ENCODE data around the gene MSH5. TPM values are rescaled to one million over a fixed set of nuclear protein-coding genes. Genes with fewer than 3 reads are reported as not detected.

MSH5 gene
- total RNA-seq, 1 donor from 2014 or later = 48.2 TPM

DNA sequence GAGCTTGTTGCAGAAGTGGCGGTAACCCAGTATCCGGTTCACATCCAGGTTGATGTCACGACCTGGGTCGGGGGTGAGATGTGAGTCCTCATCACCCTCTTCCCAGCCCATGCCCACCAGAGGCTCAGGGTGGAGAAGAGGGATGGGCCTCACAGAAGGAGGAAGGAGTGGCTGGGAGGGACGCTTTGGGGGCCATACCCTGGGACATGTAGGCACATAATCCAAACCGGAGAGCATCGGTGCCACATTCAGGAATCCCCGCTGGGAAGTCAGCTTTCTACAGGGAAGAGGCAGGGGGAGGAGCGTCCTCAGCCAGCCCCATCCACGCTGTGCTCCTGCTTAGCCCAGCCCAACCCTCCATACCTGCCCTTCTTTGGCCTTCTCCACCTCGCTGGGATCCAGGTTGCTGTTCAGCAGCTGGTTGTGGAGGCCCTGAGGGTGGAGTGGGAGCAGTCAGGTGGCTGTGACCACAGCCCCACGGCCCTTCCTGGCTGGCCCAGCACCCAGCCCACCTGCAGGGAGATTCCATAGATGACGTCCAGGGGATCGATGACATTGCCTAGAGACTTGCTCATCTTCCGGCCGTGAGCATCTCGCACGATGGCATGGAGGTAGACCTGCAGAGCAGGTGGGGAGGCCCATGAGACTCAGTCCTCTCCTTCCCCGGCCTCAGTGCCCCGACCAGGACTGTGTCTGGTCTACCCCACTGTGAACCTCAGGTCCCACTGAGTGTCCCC lies 40.9 kb downstream of the MSH5 start:
- Mint-ChIP-seq H3K36me3 (peaks cover 22% of the 10 kb centered on the region), H3K4me1 (peaks cover 10% of the 10 kb centered on the region), H3K27ac (no peak overlapping the region), H3K9me3 (no peaks in the 10 kb centered on the region), H3K27me3 (ENCODE audit: low read depth) (no peaks in the 10 kb centered on the region), H3K4me3 (no peak overlapping the region)
- no peak for TF ChIP-seq CTCF (IDR thresholded peaks at IDR 0.05; ENCODE audit: unreplicated experiment)
- no peak for DNase-seq (ENCODE audit: low spot score in 2 of 2, unreplicated experiment in 2 of 2)

GRCh38 chr6:31781244-31782125 lies 41.7 kb downstream of the MSH5 start:
- no peak for TF ChIP-seq CTCF (IDR thresholded peaks at IDR 0.05; ENCODE audit: unreplicated experiment)
- Mint-ChIP-seq H3K4me3 (no peak overlapping the region), H3K27ac (no peak overlapping the region), H3K27me3 (ENCODE audit: low read depth) (no peaks in the 10 kb centered on the region), H3K9me3 (no peaks in the 10 kb centered on the region), H3K36me3 (peaks cover 22% of the 10 kb centered on the region), H3K4me1 (peaks cover 5% of the 10 kb centered on the region)
- DNase-seq (ENCODE audit: low spot score in 2 of 2, unreplicated experiment in 2 of 2) = no peak

DNA sequence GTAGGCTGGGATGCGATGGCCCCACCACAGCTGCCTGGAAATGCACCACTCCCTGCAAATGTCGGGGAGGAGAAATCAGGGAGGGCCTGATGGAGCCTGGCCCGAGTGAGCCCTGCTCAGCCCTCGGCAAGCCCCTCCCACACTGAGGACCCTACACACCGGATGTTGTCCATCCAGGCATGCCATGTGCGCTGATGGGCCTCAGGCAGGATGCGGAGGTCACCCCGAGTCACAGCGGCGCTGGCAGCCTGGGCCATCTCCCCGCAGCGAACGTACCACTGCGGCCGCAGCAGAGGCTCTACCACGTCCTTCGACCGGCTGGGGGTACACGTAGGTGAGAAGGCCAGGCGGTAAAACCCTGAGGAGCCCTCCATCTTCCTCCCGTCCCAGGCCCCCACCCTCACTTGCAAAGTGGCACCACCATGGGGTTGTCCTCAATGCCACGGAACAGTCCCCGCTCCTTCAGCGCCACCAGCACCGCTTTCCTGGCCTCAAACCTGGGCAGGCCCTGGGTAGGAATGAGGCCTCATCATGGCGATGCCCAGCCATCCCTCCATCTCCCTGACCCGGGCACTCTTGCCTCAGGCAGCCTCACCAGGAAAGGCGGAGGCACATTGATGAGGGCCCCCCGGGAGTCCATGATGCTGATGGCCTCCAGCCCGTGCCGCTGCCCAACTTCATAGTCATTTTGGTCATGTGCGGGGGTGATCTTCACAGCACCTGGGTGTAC lies 42.5 kb downstream of the MSH5 start:
- H3K4me3 Mint-ChIP-seq = no peak overlapping the region
- H3K36me3 Mint-ChIP-seq = peaks cover 22% of the 10 kb centered on the region
- H3K9me3 Mint-ChIP-seq = no peaks in the 10 kb centered on the region
- H3K27me3 Mint-ChIP-seq (ENCODE audit: low read depth) = no peaks in the 10 kb centered on the region
- DNase-seq (ENCODE audit: low spot score in 2 of 2, unreplicated experiment in 2 of 2) = no peak
- TF ChIP-seq CTCF (IDR thresholded peaks at IDR 0.05; ENCODE audit: unreplicated experiment) = no peak
- no peaks in the 10 kb centered on the region for H3K4me1 Mint-ChIP-seq
- H3K27ac Mint-ChIP-seq = no peak overlapping the region

DNA sequence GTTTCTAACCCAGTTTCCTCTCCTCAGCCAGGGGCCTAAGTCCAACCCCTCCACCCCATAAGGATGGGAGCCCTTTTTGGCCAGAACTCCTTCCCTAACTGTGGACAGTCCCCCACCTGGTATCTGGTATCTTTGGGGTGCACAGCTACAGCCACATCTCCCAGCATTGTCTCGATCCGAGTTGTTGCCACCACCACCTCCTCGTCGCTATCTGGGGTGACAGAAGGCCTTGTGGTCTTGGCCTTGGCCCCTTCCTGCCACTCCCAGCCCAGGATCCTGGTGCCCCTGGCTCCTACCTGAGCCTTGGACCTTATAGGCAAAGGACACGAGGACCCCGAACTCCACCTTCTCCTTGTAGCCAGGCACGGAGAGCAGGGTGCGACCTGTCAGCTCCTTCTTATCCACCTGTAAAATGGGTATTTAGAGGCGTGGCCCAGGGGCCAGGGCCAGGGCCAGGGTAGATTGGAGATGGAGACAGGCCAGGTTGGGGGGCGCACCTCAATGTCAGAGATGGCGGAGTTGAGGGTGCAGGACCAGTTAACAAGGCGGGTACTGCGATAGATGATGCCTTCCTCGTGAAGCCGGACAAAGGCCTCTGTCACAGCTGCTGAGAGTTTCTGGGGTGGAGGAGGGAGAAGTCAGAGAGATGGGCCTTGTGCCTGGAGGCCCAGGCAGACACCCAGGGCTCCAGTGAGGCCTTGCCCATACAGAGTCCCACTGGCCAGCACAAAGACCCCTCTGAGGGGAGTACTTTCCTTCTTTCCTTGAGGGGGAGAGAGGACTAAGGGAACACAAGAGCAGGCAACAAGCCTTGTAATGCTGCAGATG lies 44.5 kb downstream of the MSH5 start:
- Mint-ChIP-seq H3K9me3 (no peaks in the 10 kb centered on the region), H3K27ac (no peak overlapping the region), H3K4me3 (no peak overlapping the region), H3K36me3 (peaks cover 22% of the 10 kb centered on the region), H3K27me3 (ENCODE audit: low read depth) (no peaks in the 10 kb centered on the region), H3K4me1 (no peaks in the 10 kb centered on the region)
- no peak for TF ChIP-seq CTCF (IDR thresholded peaks at IDR 0.05; ENCODE audit: unreplicated experiment)
- no peak for DNase-seq (ENCODE audit: low spot score in 2 of 2, unreplicated experiment in 2 of 2)

DNA sequence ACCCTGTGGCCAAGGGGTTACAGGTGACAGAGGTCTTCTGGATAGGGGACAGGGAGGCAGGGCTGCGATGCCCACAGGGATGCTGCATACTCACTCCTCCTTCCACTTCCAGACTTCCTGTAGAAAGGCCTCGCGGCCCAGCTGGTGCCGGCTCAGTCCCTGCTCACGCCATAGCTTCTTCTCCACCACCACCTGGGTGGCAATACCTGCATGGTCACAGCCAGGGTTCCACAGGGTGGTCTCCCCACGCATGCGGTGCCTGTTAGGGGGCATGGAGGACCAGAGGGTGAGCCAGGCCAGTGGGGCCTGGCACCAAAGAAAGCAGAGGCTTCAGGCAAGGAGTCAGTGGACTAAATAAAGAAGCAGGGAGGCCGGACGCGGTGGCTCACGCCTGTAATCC lies 45.7 kb downstream of the MSH5 start:
- Mint-ChIP-seq H3K4me1 (no peaks in the 10 kb centered on the region), H3K27me3 (ENCODE audit: low read depth) (no peaks in the 10 kb centered on the region), H3K9me3 (no peaks in the 10 kb centered on the region), H3K4me3 (no peak overlapping the region), H3K27ac (no peak overlapping the region), H3K36me3 (peaks cover 25% of the 10 kb centered on the region)
- no peak for TF ChIP-seq CTCF (IDR thresholded peaks at IDR 0.05; ENCODE audit: unreplicated experiment)
- no peak for DNase-seq (ENCODE audit: low spot score in 2 of 2, unreplicated experiment in 2 of 2)

All from mesothelial cell of epicardium (in vitro differentiated cells).